ENCODE data around the gene C15orf40.

Gene C15orf40

DNA sequence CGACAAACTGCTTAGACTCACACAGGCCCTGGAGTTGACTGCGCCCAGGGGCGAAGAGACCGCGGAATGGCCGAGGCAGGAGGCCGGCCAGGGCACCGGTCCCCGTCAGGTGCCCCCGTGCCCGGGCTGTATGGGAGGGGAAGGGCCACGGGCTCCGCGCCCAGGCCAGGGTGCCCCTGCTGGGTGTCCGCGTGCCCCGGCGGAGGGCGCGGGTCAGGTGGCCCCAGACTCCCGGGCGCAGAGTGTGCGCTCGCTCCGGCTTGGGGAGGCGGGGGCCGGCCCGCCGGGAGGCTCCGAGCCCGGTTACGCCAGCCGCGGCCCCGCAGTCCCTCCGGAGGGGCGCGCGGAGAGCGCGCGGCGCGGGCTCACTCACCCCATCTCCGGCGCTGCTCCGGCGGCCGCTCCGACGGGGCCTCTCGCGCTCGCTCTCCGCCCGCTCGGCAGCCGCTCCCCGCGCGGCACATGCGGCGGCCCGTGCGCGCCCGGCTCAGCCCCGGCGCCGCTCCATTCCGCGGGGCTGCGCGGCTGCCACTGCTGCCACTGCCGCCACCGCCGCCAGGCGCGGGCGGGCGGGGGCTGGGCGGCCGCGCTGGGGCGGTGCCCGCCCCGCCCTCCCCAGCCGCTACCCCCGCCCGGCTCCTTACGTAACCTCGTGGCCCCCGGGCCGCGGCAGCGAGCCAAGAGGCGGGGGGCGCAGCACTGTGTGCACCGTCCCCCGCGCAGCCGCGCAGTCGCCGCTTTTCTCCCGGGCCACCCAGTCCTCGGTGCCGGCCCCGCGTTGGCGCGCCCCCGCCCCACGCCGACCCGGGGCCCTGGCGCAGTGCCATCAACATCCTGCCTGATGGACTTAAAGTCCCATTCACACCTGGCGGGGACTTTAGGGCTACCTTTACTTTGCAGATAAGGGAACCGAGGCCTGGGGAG is 59.0 kb downstream of the C15orf40 start, which contains the start of gene HOMER2:
Gene HOMER2, minus strand, starts transcription at position 563 of the 924 bp plus-strand sequence. Its CDS starts 185 bp downstream, at position 378.
- TF ChIP-seq, protein P1, sequence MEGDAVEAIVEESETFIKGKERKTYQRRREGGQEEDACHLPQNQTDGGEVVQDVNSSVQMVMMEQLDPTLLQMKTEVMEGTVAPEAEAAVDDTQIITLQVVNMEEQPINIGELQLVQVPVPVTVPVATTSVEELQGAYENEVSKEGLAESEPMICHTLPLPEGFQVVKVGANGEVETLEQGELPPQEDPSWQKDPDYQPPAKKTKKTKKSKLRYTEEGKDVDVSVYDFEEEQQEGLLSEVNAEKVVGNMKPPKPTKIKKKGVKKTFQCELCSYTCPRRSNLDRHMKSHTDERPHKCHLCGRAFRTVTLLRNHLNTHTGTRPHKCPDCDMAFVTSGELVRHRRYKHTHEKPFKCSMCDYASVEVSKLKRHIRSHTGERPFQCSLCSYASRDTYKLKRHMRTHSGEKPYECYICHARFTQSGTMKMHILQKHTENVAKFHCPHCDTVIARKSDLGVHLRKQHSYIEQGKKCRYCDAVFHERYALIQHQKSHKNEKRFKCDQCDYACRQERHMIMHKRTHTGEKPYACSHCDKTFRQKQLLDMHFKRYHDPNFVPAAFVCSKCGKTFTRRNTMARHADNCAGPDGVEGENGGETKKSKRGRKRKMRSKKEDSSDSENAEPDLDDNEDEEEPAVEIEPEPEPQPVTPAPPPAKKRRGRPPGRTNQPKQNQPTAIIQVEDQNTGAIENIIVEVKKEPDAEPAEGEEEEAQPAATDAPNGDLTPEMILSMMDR (IDR thresholded peaks at IDR 0.05; ENCODE audit: low read depth, low read length): no peak
- no peak for TF ChIP-seq EZH2phosphoT487 (IDR thresholded peaks at IDR 0.05; ENCODE audit: low read depth)
- Histone ChIP-seq H3K4me2 (ENCODE audit: low read length) (peak within 1 kb of the TSS; percentile 98), H3K9ac (ENCODE audit: low read length) (peak within 1 kb of the TSS; percentile 64), H3K9me3 (ENCODE audit: insufficient read depth, low read length) (no peaks in the 10 kb centered on the region), H3K4me3 (ENCODE audit: low read length) (peak within 1 kb of the TSS; percentile 78), H4K20me1 (ENCODE audit: insufficient read depth, low read length) (peaks cover 13% of the 10 kb centered on the region), H3K36me3 (replicated peaks; ENCODE audit: low read depth, low read length) (no peaks in the 10 kb centered on the region), H2AFZ (ENCODE audit: low read depth, low read length) (peak within 1 kb of the TSS; percentile 99), H3K79me2 (ENCODE audit: low read length) (peaks cover 4% of the 10 kb centered on the region; the same call in 1 of the 2 replicates), H3K4me1 (ENCODE audit: low read length) (peaks cover 24% of the 10 kb centered on the region), H3K27ac (ENCODE audit: low read length) (no peak within 1 kb of the TSS), H3K27me3 (ENCODE audit: low read depth, low read length) (peaks cover 20% of the 10 kb centered on the region)

DNA sequence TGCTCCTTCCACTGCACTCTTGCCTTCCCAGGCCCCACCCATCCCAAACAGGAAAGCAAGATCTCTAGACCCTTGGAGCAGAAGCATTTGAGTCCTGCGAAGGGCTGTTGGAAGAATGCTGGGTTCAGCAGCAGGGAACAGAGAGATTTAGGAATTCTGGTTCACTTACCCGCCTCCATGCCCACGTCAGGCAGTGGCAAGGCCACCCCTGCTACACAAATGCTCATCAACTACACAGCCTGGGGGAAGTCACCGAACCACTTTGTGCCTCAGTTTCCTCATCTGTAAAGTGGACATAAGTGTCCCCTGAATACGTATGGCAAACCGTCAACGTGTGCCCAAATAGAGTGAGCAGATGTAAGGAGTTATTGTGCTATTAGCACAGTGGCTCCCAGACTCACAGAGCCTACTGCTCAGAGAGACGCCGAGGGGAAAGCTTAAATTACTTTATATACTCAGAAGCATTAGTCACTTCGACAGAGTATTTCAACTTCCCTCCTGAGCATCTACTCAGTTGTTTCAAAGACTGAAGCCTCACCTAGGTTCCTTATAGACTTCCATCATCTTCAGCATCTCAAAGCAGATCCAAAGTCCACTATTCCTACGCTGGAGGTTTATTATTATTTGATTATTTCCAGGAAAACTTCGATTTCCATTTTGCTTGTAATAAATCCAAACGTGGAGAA is 59.8 kb downstream of the C15orf40 start:
- Histone ChIP-seq H3K9ac (ENCODE audit: low read length) (peak overlapping the region; percentile 59), H2AFZ (ENCODE audit: low read depth, low read length) (peak overlapping the region; percentile 40; the same call in 1 of the 2 replicates), H3K9me3 (ENCODE audit: insufficient read depth, low read length) (no peaks in the 10 kb centered on the region), H3K27ac (ENCODE audit: low read length) (no peak overlapping the region), H3K79me2 (ENCODE audit: low read length) (peaks cover 4% of the 10 kb centered on the region; the same call in 1 of the 2 replicates), H3K36me3 (replicated peaks; ENCODE audit: low read depth, low read length) (no peaks in the 10 kb centered on the region), H3K27me3 (ENCODE audit: low read depth, low read length) (peaks cover 22% of the 10 kb centered on the region), H4K20me1 (ENCODE audit: insufficient read depth, low read length) (peaks cover 21% of the 10 kb centered on the region), H3K4me1 (ENCODE audit: low read length) (peaks cover 24% of the 10 kb centered on the region), H3K4me2 (ENCODE audit: low read length) (peak overlapping the region; percentile 85), H3K4me3 (ENCODE audit: low read length) (peak overlapping the region; percentile 78)
- no peak for TF ChIP-seq EZH2phosphoT487 (IDR thresholded peaks at IDR 0.05; ENCODE audit: low read depth)
- TF ChIP-seq, protein P1 (IDR thresholded peaks at IDR 0.05; ENCODE audit: low read depth, low read length): no peak

DNA sequence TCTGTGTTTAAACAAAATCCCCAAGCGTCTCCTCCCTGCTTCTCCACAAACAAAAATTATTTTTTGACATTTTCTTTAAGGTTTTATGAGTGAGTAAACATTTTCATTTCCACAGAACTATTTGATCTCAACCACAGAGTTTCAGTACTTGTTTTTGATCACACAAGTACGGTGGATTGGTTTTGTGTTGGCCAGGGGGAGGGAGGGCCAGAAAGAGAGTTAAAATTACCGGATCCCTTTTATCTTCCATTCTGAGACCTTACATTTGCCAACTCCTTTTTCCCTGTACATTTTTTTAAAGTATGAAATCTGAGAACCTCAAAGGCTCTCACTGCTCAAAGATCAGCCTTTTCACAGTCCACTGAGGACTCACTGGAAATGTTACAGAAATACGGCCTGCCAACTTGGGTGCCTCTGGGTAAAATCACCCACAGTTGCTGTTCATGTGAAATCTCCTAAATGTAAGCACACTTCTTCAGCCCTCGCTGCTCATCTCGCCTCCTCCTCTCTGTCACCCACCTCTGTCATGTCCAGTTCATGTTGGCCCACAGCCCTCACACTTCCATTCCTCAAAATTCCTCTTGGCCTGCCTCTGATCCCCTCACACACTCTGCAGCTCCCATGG is 60.6 kb downstream of the C15orf40 start:
- Histone ChIP-seq H3K27ac (ENCODE audit: low read length) (peak overlapping the region; percentile 7; the same call in 1 of the 2 replicates), H2AFZ (ENCODE audit: low read depth, low read length) (no peak overlapping the region), H4K20me1 (ENCODE audit: insufficient read depth, low read length) (peaks cover 21% of the 10 kb centered on the region), H3K4me1 (ENCODE audit: low read length) (peaks cover 24% of the 10 kb centered on the region), H3K4me3 (ENCODE audit: low read length) (peak overlapping the region; percentile 78), H3K27me3 (ENCODE audit: low read depth, low read length) (peaks cover 22% of the 10 kb centered on the region), H3K79me2 (ENCODE audit: low read length) (peaks cover 4% of the 10 kb centered on the region; the same call in 1 of the 2 replicates), H3K36me3 (replicated peaks; ENCODE audit: low read depth, low read length) (no peaks in the 10 kb centered on the region), H3K9me3 (ENCODE audit: insufficient read depth, low read length) (no peaks in the 10 kb centered on the region), H3K4me2 (ENCODE audit: low read length) (peak overlapping the region; percentile 85), H3K9ac (ENCODE audit: low read length) (peak overlapping the region; percentile 59)
- TF ChIP-seq EZH2phosphoT487 (IDR thresholded peaks at IDR 0.05; ENCODE audit: low read depth): no peak

DNA sequence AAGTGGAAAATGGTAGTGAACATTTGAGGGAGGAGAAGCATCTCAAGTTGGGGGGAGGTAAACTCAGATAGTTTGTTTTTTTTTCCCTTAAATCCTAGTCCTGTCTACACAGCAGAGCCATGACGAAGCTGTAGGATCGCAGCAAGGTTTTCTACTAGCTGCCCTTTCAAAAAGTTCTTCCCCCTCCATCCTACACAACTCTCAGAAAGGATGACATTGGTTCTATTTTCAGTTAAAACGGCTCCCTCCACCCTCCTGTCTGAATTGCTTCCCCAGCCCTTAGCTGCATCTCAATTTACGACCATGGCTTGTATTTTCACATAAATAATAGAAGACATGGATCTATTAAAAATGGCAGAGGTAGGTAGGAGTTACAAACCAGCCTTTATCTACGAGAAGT is 61.1 kb downstream of the C15orf40 start:
- peaks cover 24% of the 10 kb centered on the region for H3K4me1 ChIP-seq (ENCODE audit: low read length)
- H3K27me3 ChIP-seq (ENCODE audit: low read depth, low read length): peaks cover 22% of the 10 kb centered on the region
- H4K20me1 ChIP-seq (ENCODE audit: insufficient read depth, low read length): peaks cover 21% of the 10 kb centered on the region
- H3K9me3 ChIP-seq (ENCODE audit: insufficient read depth, low read length): no peaks in the 10 kb centered on the region
- TF ChIP-seq EZH2phosphoT487 (IDR thresholded peaks at IDR 0.05; ENCODE audit: low read depth): no peak
- TF ChIP-seq, protein P1 (IDR thresholded peaks at IDR 0.05; ENCODE audit: low read depth, low read length): no peak
- peak overlapping the region; percentile 78 for H3K4me3 ChIP-seq (ENCODE audit: low read length)
- peaks cover 4% of the 10 kb centered on the region; the same call in 1 of the 2 replicates for H3K79me2 ChIP-seq (ENCODE audit: low read length)
- H3K27ac ChIP-seq (ENCODE audit: low read length): no peak overlapping the region
- H3K4me2 ChIP-seq (ENCODE audit: low read length): peak overlapping the region; percentile 85
- H3K9ac ChIP-seq (ENCODE audit: low read length): no peak overlapping the region
- H3K36me3 ChIP-seq (replicated peaks; ENCODE audit: low read depth, low read length): no peaks in the 10 kb centered on the region
- no peak overlapping the region for H2AFZ ChIP-seq (ENCODE audit: low read depth, low read length)
